LNCAP (cell line): ENCODE data around the gene XCR1.

Experiments
- CTCF ChIP-seq: fragments of 450-650 bp; IDR thresholded peaks from 2 replicates; pipeline ENCODE4 v1.5.1; 2017; ENCODE audit warnings: mild to moderate bottlenecking

Gene XCR1

GRCh38 chr3:46057716-46058115 is 30.4 kb upstream of the XCR1 start:
- no peak for TF ChIP-seq CTCF

GRCh38 chr3:46056686-46057085 is 29.4 kb upstream of the XCR1 start:
- TF ChIP-seq CTCF: no peak

GRCh38 chr3:46052531-46052930 is 25.2 kb upstream of the XCR1 start:
- TF ChIP-seq CTCF: no peak

- no peak for TF ChIP-seq CTCF
Measured at GRCh38 chr3:46049093-46049492, 21.8 kb upstream of the XCR1 start.

GRCh38 chr3:46038916-46039315 is 11.6 kb upstream of the XCR1 start:
- no peak for TF ChIP-seq CTCF

GRCh38 chr3:46036191-46036590 is 8.9 kb upstream of the XCR1 start:
- no peak for TF ChIP-seq CTCF

- TF ChIP-seq CTCF: no peak
Measured at GRCh38 chr3:46031747-46032146, 4.5 kb upstream of the XCR1 start.

GRCh38 chr3:46031269-46031668 is 4.0 kb upstream of the XCR1 start:
- no peak for TF ChIP-seq CTCF
